GM19099 (cell line): ENCODE measurements around the gene STK36.

Source experiments
- POLR2A ChIP-seq: IDR thresholded peaks from 3 replicates; pipeline ENCODE4 v1.6.1; 2011; ENCODE audit warnings: low read depth; ENCODE audit not compliant: insufficient read length; ENCODE audit errors: extremely low read depth

Gene STK36

DNA sequence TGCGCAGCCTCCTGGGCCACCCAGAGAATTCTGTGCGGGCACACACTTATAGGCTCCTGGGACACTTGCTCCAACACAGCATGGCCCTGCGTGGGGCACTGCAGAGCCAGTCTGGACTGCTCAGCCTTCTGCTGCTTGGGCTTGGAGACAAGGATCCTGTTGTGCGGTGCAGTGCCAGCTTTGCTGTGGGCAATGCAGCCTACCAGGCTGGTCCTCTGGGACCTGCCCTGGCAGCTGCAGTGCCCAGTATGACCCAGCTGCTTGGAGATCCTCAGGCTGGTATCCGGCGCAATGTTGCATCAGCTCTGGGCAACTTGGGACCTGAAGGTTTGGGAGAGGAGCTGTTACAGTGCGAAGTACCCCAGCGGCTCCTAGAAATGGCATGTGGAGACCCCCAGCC is 27.0 kb downstream of the STK36 start:
- TF ChIP-seq POLR2A: no peak

DNA sequence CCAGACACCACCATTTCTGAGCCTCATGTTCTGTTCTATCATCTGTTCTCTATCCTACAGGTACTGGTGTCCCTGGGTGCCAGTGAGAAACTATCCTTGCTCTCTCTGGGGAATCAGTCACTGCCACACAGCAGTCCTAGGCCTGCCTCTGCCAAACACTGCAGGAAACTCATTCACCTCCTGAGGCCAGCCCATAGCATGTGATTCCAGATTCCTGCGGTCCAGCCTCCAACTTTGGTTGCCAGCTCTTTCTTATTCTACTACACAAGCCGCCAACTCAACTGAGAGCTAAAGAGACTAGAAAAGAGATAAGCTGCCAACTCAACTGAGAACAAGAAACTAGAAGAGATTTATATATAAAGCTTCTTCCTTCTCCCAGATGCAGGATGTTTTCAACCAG is 29.9 kb downstream of the STK36 start:
- TF ChIP-seq POLR2A: no peak

DNA sequence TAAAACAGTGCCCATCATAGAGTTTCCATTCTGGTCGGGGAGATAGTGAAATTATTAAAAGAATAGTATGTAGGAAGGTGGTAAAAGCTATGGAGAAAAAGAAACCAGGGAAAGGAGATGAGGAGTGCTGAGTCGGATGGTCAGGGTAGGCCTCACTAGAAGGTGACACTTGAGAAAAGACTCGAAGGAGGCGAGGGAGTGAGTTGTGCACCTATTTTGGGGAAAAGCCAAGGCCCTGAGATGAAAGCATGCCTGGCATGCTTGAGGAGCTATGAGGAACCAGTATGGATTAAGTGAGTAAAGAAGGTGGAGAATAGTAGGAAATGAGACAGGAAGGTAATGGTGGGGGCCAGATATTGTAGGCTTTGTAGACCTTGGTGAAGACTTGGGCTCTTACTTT is 31.5 kb downstream of the STK36 start:
- TF ChIP-seq POLR2A: no peak

DNA sequence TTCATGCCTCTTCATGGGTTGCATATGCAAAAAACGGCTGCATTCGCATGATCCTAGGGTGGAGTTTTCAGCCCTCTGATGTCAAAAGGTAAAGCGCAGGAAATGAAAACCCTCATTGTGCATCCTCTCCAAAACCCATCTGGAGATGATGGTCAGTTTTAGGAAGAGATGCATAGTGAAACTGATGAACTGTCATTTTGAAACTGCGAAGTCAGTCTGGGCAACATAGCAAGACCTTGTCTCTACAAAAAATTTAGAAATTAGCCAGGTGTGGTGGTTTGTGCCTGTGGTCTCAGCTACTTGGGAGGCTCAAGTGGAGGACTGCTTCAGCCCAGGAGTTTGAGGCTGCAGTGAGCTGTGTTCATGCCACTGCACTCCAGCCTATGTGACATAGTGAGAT is 36.2 kb downstream of the STK36 start:
- no peak for TF ChIP-seq POLR2A

DNA sequence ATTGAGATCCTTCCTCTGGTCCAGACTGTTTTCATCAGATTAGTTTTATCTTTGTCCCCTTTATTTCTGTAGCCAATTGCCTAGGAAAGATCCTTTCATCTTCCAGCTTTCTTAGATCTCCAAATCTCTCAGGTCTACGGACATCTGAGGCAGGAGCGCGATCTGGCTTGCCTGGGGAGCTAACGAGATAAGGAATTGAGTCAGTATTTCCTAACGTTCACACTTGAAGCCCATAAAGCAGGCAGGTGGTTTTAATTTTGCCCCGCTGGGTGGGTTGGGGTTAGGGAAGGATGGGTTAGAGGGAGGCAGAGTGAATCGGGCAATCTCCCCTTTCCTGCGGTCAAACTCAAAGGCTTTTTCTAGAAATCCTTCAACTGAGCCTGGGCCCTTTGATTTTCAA is 38.0 kb downstream of the STK36 start:
- TF ChIP-seq POLR2A: no peak

DNA sequence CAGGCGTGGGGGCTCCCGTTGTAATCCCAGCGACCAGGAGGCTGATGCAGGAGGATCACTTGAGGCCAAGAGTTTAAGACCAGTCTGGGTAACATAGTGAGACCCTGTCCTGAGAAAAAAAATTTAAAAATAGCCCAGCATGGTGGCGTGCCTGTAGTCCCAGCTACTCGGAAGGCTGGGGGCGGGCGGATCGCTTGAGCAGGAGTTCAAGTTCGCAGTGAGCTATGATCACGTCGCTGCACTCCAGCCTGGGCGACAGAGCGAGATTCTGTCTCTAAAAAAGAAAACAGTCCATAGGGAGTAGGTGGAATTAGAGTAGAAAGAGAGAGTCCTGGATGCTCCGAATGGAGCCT is 38.4 kb downstream of the STK36 start:
- TF ChIP-seq POLR2A: no peak

DNA sequence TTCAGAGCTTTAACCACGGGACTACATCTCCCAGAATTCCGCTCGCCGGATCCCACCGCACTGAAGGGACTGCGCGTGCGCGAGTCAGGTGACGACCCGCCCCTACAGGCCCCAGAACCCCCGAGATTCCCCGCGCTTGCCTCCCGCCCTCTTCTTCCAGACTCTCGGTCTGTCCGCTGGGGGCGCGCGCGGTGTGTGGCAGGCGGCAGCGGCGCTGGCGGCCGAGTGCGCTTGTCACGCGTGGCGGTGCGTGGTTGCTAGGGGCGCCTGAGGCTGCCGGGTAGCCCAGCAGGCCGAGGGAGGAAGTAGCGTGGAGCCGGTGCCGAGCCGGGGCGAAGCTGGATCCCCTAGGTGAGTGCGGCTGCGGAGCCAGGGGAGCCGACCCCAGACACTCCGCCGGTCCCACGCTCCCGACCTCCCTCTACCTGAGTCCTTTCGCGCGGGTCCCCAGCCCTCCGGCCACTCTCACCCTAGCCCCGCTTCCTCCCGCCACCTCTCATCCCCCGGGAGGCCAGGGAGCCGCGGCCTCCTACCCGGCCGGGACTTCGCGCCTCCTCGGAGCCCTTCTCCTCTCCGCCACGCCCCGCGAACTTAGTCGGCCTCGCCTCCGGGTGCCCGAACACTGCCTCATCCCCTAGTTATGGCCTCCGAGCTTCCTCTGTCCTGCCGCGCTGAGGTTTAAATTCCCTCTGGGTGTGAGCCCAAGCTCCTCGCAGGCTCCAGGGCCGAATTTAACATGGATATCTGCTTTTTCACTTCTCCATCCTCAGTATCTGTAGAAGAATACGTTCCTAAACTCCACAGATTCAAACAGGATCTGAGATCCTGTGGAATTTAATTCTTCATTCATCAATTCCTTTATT is 39.0 kb downstream of the STK36 start, which contains the start of gene TTLL4:
TSS of gene TTLL4 (plus strand) at position 149 of the 863 bp plus-strand sequence. CDS start 26,842 bp downstream, outside the sequence.
- TF ChIP-seq POLR2A: peak; percentile 59

DNA sequence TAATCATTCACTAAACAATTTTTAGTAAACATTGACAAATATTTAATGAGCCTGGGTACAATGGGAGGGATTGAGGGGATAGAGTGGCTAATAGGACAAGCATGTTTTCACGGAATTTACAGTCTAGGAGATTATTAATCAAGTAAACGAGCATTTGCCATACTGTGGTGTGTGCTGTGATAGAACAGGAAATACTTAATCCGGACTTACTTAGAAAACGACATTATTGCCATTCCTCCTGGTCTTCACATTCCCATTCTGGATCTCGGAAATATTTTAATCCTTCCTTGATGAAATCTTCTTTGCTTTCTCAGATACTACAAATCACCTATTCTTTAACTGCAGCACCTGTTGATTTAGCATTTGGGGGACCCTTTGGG is 39.7 kb downstream of the STK36 start:
- no peak for TF ChIP-seq POLR2A

DNA sequence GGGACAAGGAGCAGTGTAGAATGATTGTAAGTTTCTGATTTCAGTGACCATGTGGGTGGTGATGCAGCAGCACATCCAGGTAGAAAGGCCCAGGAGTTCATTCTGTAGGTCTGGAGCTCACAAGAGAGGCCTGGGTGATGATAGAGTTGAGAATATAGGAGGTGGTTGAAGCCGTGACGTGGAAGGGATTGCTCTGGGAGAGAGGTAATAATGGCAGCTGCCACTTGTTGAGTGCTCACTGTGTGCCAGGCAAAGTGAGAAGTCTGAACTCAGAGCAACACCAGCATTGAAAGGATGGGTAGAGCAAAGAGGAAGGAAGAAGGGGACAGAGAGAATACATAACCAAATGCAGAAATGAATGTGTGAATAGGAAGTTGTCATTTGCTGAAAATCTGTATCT is 42.0 kb downstream of the STK36 start:
- TF ChIP-seq POLR2A: no peak

DNA sequence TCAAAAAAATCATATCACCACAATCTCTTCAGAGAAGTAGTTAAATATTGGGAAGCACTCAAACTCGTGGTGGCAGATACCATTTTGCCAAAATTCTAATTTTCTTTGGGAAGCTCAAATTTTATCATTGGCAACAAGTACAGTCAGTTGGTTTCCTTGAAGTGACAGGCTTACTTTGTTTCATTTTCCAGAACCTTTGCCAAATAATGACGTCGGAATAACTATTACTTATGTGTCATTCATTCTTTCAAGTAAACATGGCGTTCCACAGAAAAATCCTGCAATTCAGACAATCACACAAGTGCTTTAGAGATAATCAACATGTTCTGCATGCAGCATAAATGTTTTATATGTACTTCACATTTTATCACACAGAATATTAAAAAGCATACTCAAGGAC is 44.2 kb downstream of the STK36 start:
- TF ChIP-seq POLR2A: no peak

DNA sequence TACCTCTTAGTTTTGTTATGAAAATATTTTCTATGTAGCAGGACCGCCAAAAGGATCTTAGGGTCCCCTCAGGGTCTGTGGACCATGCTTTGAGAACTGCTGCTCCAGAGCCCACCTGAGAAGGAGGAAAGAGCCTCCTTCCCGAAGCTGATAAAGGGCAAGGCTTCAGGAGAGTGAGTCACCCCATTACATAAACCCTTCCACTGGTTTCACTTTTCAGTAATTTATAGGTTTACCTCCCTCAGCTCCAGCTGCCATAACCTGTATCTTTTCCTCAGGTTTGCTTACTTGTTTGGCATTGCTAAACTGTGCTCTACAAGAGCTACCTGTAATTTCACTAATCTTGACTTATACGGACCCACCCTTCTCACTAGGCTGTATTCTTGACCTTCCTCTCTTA is 45.4 kb downstream of the STK36 start:
- TF ChIP-seq POLR2A: no peak

DNA sequence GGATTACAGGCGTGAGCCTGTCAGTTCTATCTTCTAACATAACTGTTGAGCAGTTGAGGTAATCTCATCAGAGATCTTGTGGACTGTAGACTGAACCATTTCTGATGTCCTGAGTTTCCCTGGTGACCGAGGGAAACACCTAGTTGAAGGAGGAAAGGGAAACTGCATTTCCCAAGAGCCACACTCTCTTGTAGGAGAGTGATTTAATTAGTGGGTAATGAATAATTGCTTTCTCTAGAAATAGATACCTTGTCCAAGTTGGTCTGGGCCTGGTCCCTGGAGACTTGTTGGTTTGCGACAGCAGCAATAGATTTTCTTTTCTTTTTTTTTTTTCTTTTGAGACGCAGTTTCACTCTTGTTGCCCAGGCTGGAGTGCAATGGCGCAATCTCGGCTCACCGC is 46.2 kb downstream of the STK36 start:
- TF ChIP-seq POLR2A: no peak

DNA sequence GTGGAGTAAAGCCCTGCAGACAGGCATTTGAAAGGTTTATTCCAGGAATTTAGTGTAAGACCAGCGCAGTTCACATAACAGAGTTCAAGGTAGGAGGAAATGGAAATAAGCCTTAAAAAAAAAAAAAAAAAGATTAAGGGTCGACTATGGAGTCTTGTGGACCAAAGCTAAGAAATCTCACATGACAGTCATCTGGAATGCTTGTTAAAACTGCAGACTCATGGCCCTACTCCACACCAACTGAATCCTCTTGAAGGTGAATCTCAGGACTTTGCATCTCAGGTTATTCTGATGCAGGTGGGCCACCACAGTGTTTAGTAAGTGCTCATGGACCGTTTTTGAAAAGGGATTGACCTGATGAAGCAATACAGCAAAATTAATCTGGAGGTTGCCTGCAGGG is 47.6 kb downstream of the STK36 start:
- TF ChIP-seq POLR2A: no peak

DNA sequence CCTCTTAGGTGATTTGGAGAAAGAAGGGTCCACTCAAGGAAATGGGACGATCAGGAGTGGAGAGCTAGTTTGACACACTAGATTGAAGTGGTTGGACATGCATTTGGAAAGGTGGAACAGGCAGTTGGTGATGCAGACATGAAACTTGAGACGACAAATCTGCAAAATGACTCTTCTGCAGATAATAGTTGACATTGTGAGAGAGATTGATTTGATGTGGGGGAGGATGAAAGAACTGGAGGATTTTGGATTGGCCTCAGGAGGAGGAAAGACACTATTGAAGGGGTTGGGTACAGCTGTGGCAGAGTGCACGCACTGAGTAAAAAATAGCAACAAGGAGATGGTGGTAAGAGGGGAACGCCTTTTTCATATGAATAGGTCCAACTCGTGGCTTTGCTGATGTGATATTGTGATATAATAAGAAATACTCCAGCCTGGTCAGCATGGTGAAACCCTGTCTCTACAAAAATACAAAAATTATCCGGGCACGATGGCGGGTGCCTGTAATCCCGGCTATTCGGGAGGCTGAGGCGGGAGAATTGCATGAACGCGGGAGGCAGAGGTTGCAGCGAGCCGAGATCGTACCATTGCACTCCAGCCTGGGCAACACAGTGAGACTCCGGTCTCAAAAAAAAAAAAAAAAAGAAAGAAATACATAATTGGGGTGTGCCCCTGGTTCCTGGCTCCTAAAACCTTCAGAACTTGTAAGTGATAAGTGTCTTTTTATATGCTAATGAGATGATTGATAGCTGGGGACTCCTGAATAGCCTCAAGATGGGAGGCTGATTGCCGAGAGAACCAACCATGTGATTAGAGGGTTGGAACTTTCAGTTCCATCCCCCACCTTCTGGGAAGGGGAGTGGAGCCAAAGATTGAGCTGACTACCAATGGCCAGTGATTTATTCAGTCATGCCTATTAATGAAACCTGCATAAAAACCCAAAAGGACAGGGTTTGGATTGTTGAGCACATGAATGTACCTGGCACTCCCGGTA is 48.5 kb downstream of the STK36 start:
- no peak for TF ChIP-seq POLR2A

DNA sequence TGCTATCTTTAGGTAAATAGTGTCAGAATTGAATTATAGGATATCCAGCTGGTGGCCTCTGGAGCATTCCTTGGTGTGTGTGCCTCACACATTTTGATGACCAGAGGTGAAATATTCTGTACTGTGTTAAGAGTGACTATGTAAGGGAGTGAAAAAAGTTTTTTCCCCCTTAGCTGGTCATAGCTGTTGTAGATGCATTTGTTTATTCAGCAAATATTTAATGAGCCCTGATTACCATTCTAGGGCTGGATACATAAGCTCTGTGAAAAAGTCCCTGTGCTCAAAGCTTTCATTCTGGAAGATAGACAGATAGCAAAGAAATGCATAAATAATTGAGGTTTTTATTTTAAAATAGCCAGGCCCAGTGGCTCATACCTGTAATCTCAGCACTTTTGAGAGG is 49.6 kb downstream of the STK36 start:
- TF ChIP-seq POLR2A: no peak

DNA sequence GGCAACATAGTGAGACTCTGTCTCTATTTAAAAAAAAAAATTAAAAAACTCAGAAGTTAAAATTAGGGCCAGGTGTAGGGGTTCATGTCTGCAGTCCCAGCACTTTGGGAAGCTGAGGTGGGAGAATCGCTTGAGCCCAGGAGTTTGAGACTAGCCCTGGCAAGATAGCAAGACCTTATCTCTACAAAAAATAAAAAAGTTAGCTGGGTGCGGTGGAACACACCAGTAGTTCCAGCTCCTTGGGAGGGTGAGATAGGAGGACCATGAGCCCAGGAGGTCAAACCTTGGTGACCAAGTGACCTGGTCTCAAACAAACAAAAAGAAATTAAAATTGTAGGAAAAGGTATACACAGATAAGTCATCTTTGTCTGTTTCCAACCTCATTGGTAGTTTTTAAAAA is 50.0 kb downstream of the STK36 start:
- no peak for TF ChIP-seq POLR2A
